Measurements from ENCODE around the gene SHLD3.
"Not testable (repeated sequence)": the region's sequence is repeated elsewhere in the genome, so short reads cannot be mapped to it uniquely, and the experiment has no call there.

The SHLD3 gene, protein sequence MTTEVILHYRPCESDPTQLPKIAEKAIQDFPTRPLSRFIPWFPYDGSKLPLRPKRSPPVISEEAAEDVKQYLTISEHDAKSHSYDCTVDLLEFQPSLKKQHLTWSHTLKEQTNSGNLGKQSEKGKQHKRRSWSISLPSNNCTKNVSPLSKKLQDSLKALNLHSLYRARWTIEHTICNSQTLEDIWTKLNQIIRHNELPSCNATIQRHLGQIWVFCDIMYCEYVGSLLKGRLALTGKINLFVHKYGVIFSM

DNA sequence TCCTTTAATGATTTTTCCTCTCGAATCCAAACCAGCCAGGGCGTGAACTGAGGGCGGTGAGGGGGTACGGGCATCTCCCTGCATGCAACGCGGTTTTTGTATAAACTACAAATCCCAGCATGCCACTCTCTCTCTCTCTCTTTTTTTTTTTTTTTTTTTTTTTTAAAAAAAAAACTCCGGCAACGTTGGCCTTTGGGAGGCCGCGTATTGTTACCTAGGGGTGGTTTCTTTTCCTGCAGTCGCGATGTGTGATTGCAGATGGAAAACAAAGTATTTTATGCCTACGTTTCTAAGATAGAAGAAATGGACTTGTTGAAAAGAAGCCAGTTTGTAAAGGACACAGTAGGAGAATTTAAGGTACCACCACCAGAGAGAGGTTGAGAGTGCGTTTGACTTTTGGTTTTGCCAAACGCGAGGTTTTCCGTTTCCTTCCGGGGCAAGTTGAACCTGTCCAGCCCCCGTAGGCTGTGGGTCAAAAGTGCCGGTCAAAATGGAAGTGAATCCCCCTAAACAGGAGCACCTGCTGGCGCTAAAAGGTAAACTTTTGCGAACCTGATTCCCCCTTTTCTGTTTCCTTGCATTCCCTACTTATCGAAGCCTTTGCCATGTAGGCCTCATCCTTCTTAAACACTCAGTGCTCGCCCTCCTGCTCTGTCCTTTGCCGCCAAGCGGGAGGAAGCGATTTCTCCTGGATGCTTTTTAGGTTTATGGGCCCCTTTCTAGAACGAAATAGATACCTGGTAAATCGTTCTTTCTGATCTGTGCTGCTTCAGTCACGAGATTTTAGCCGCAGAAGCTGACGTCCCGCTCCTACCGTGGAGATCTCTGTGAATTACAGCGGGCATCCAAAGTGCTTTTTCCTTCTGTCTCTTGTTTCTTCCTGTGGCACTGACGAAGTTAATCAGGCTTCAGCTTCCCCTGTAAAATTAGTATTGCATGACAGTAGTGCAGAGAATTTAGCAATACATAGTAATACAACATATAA, at the start of gene SHLD3, which contains the start of gene TRAPPC13:
TSS of gene SHLD3 (plus strand) at position 457 of the 985 bp plus-strand sequence. CDS start 4,561 bp downstream, outside the sequence.
TSS of gene TRAPPC13 (plus strand) at position 457 of the 985 bp plus-strand sequence. CDS start at position 491, 34 bp downstream.
- DNase-seq, result peak; percentile 81

DNA sequence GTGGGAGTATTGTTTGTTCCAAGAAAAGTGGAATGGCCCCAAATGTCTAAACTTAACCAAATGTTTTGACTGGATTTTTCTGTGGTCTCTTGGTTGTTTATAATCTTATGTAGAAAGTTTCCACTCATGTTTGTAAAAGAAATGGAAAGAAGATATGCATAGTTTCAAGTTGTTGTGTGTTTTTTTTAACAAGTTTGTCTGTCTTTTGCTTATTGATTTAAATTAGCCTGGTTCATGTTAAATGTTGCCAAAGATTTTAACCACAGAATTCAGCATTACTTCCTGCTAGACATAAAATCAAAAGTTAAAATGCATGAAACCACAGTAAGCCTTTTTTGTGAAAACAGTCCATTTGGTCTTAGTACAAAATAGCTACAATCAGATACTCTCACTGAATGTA, 47.7 kb upstream of the SHLD3 start:
- DNase-seq, result no peak

DNA sequence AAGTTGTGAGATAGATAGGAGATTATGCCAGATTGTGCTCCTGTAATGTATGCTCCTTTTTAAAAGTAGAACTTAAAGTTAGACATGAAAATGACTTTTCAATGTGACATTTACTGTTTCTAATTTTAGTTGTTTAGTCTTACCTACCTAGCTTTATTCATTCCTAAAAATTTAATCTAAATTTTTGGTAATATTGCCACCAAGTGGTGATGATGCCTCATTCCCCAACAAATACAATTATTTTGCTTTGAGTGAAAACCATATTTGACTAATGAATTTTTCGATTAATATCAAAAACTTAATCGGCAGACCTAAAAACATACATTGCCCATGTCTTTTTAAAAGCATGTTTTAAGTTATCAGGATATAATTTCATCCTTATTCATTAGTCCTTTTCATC, 36.1 kb upstream of the SHLD3 start:
- no peak for DNase-seq

DNA sequence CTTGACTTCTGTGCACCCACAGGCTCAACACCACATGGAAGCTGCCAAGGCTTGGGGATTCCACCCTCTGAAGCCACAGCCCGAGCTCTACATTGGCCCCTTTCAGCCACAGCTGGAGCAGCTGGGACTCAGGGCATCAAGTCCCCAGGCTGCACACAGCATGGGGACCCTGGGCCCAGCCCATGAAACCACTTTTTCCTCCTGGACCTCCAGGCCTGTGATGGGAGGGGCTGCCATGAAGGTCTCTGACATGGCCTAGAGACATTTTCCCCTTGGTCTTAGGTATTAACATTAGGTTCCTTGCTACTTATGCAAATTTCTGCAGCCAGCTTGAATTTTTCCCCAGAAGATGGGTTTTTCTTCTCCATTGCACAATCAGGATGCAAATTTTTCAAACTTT, 23.1 kb upstream of the SHLD3 start:
- DNase-seq, result not testable (repeated sequence)

DNA sequence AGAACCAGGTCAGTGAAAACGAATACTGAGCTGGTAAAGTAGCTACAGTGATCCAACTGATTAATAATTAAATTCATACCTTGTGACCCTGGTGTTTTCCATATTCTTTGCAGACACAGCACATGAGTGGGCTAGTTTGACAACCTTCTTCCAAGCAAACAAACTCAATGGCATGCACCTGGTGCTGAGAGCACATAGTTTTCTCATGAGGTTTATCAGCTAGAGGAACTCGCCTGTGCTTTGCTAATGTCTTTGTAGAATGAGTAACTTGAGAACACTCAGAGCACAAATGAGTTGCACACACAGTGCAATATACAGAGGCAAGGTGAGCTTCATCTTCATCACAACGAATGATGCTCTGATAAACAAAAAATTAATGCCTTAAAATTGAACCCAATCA, 13.3 kb upstream of the SHLD3 start:
- peak; percentile 78 for DNase-seq

DNA sequence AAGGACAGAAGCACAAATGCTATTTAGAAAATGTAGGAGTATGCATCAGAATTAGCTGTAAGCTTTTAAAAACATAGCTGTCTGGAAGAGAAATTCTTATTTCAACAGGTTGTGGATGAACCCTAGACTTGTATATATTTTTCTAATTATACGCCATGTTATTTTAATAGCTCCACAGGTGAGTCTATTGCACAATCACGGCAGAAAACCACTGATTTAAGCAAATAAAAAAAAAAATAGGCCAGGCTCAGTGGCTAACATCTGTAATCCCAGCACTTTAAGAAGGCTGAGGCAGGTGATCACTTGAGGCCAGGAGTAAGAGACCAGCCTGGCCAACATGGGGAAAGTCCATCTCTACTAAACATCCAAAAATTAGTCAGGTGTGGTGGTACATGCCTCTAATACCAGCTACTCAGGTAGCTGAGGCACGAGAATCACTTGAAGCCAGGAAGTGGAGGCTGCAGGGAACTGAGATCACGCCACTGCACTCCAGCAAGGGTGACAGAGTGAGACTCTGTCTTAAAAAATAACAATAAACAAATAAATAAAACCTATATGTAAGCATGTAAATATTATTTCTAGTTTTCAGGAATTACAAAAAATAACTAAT, 12.4 kb upstream of the SHLD3 start:
- DNase-seq, result peak; percentile 2

DNA sequence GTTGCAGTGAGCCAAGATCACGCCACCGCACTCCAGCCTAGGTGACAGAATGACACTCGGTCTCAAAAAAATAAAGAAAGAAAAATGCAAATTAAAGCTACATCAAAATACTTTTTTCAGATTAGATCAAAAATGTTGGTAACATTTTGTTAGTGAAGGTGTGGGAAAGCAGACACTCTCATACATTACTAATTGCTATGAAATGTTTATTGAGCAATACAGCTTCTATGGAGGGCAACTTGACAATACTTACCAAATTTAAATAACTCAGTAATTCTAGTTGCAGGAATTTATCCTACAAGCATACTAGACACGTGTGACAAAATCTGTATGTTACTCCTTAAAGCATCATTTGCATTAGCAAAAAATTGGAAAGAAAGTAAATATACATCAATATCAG, 4.8 kb upstream of the SHLD3 start:
- no peak for DNase-seq

DNA sequence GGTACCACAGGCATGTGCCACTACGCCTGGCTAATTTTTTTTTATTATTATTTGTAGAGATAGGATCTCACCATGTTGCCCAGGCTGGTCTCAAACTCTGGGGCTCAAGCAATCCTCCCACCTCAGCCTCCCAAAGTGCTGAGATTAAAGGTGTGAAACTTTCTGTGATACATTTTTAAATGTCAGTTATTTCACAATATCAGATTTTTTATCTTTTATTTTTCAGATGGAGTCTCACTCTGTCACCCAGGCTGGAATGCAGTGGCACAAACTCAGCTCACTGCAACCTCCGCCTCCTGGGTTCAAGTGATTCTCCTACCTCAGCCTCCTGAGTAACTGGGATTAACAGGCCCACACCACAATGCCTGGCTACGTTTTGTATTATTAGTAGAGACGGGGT, 2.9 kb upstream of the SHLD3 start:
- not testable (repeated sequence) for DNase-seq

DNA sequence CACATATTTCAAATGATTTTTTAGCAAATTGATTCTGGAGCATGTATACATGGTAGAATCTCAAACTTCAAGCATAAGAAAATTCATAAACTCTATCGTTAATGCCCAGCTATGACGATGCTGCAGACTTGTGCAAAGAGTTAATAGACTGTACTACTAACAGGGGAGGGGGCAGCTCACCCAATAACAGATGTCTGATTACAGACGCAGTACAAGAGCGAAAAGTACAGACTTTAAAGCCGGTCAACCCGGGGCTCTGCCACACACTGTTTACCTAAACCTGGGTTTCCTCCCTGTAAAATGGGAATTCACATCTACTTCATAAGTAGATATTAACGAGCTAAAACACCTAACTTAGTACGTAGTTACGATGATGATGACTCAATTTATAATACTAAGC, 1.3 kb upstream of the SHLD3 start:
- DNase-seq, result no peak

DNA sequence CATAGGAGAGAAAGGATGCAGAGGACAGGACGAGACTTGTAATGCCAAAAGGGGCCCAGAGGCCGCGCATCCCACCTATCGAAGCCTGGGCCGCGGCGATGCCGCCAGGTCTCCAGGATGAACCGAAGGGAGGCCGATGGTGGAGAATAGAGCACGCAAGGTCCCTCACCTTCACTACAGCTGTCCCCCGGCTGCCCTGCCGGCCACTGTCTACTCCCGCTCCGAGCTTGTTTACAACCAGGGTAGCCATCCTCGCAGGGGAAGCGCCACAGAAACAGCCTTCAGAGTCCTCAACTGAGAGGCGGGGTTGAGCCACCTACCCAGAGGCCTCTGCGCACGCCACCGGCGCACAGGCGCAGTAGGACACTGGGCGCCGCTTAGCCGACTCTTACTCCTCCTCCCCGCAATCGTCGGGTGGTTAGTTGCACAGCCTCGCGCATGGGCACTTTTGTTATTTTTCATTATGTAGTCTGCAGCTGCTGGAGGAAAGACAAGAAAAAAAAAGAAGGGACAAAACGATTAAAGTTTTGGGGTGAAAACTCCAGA, 729 bp upstream of the SHLD3 start, which contains the start of gene TRIM23:
TSS of gene TRIM23 (minus strand) at position 309 of the 546 bp plus-strand sequence. CDS start at position 250, 59 bp downstream.
- peak; percentile 87 for DNase-seq

DNA sequence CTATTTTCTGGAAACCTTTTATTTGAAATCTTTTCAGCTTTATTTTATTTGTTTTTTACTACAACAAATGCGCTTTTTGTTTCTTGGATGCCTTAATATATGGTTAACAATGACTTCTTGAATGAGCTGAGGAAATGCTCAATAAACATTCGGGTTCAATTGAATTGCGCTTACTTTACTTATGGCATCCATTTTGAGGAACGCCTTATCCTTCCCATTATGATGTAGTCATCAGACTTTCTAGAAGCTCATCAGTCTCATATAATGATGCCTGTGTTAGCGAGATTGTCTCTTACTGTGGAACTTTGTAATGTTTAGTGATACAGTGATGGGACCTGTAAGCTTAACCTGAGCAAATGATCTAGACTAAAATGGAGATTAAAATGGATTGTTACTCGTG, 916 bp downstream of the SHLD3 start:
- DNase-seq, result no peak

DNA sequence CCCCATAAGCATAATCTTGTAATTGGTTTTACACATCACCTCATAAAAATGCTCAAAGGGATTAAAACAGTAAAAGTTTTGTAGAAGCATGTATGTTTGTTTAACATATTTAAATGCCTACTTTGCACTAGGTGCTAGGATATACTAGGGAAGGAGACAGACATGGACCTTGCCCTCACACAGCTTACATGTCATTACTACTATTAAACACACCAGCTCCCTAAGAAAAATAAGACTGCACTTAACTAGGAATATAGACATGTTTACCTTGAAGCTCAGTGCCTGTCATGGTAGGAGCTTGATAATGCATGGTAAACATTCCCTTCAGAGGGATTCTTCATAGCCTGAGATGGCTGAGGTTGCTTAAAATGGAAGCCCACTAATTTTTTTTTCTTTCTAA, 6.2 kb downstream of the SHLD3 start:
- DNase-seq, result no peak

DNA sequence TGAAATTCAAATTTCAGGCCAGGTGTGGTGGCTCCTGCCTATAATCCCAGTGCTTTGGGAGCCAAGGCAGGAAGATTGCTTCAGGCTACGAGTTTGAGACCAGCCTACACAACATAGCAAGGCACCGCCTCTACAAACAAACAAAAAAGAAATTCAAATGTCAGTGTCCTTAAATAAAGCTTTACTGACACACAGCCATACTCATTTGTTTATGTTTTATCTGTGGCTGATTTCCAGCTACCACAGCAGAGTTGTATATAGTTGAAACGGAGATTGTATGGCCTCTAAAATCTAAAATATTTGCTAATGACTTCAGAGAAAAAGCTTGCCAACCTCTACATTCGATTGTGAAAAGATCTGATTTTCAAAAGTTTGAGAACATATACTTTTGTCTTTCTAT, 15.4 kb downstream of the SHLD3 start:
- no peak for DNase-seq

DNA sequence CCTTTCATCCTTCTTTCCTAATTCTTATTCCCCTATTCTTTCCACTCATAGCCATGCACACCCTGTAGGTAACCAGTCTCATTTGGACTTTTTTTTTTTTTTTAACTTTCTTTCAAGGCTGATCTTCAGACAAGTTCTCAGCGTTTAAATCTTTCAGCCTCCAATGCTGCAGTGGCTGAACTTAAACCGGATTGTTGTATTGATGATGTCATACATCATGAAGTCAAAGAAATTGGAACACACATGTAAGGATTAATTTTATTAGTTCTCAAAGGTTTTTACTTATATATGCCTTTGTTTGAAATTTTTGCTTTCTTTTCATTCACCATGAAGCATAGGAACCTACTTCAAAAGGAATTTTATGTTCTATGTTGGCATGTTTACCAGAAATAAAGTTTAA, 22.1 kb downstream of the SHLD3 start:
- no peak for DNase-seq

DNA sequence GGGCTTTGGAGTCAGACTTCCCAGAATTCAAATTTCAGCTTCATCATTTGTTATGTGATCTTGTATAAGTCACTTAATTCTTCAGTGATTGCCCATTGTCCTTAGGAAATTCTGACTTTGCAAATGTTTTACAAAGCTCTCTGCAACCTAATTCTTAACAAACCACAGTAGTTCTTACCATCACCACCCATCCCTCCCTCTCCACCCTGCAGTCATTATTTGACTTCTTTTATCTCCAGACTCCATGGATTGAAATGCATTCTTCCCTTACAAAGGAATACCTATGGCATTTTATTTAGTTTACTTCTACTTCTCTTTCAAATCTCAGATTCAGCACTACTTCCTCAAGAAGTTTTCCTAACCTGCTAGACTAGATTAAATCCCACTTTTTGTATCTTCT, 23.1 kb downstream of the SHLD3 start:
- DNase-seq, result no peak

DNA sequence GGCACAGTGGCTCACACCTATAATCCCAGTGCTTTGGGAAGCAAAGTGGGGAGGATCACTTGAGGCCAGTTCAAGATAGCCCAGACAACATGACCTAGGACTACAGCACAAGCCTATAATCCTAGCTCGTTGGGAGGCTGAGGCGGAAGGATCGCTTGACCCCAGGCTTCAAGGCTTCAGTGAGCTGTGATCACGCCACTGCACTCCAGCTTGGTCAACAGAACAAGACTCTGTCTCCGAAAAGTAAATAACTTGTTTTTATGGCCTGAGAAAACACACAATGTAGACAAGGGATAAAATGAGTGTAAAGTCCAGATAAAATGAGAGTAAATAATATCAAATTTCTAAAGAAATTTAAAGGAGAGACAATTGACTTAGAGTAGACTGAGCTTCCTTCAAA, 26.3 kb downstream of the SHLD3 start:
- no peak for DNase-seq

DNA sequence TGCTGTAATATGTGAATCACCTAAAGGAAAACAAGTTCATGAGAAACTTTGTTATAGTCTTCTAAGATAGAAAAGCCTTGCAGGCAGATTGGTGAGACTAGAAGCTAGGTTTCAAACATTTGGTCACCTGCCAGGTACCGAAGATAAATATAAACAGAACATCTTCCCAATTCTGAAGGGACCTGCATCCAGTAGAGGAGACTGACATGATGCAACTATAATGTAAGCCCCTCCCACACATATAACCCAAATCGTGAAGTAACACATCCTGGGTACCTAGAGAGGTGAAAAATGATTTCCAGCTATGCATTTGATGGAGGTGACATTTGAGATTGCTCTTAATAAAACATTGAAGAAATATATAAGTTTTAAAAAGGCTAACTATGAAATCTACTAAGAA, 29.9 kb downstream of the SHLD3 start:
- DNase-seq, result no peak

DNA sequence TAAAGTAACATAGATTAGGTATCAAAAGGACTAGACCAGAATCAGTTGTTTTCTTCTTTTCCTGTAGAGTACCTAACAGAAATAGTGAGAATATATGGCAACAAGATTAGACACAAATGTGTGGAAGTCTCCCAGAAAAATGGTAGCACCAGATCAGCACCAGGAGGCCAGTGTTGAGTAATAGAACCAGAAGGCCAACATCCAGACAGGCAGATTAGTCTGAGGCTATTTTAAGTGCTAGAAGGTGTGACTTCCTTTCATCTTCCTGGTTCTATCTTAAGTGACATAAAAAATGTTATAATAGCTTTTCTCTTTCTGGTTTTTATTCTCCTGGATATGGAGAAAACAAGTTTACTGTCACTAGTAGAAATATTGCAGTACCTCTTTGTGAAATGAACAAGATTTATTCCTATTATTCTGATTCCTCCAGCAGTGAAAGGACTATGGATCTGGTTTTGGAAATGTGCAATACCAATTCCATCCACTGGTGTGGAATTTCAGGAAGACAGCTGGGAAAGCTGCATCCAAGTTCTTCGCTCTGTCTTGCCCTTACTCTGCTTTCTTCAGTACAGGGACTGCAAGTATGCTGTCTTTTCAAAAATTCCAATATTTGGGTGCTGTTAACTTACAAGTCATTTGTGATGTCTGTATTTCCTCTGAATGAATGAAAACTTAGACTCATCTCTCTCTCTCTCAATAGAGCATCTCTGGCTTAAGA, 39.1 kb downstream of the SHLD3 start:
- DNase-seq, result no peak

DNA sequence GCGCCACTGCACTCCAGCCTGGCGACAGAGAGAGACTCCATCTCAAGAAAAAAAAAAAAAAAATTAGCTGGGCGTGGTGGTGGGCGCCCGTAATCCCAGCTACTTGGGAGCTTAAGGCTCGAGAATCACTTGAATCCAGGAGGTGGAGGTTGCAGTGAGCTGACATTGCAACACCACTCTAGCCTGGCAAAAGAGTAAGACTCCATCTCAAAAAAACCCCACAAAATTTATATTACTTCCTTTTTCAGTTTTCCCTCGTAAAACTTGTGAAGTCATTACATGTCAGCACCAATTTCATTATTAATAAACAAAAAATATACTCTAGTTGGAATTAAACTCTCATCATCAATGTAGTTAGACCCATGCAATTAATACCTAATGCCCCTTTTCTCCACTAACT, 43.9 kb downstream of the SHLD3 start:
- DNase-seq, result no peak

DNA sequence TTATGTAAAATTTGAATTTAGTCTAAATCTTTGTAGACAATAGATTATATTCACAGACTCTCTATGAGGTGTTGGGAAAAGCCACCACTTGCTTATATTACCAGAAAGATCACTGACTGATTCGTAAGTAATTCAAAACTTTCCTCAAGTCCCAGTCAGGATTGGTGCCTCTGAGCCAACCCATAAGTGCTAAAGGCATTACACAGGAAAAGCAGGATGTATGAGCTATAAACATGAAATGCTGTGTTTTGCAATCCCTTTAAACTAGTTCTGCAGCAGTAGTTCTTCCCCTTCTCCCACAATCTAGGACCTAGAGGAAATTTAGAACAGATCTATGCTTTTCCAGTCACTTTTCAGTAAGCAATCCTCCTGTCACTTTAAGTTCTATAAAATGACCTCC, 48.0 kb downstream of the SHLD3 start:
- DNase-seq, result no peak

DNA sequence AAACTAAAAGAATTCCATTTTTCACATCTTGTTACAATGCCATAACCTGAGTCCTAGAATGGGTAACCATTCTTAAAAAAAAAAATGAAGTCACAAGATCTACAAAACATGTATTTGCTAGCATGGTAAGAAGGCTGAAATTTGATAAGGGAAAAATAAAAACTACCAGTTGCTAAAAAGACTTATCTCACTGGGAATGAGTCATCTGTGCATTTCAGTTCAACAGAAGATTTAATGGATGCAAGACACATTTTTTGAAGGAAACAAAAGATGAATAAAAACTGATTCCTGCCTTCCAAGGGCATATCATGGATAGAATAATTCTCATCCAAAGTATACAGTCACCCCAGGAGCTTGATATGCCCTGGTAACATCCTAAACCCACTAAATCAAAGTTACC, 49.9 kb downstream of the SHLD3 start:
- no peak for DNase-seq

DNA sequence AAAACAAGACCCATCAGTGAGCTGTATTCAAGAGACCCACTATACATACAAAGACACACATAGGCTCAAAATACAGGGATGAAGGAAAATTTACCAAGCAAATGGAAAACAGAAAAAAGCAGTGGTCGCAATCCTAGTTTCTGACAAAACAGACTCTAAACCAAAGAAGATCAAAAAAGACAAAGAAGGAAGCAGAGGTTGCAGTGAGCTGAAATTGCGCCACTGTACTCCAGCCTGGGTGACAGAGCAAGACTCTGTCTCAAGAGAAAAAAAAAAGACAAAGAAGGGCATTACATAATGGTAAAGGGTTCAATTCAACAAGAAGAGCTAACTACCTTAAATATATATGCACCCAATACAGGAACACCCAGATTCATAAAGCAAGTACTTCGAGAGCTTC, 51.2 kb downstream of the SHLD3 start:
- not testable (repeated sequence) for DNase-seq
